NCI-H146 treated with DMSO at 0.1 percent for 48 hours (cell line): ENCODE results near the gene TSHR.
"Not testable (repeated sequence)": the region's sequence is repeated elsewhere in the genome, so short reads cannot be mapped to it uniquely, and the experiment has no call there.

Experiments
- DNase-seq: peaks from one replicate; lab custom pipeline; 2025; ENCODE audit not compliant: unreplicated experiment; lab: John Stamatoyannopoulos, UW

TSHR gene

GRCh38 chr14:80955416-80955941 lies at the start of gene TSHR:
TSS of gene TSHR (plus strand) at chr14:80955621. CDS start at chr14:80955681, 60 bp downstream.
- no peak for DNase-seq

GRCh38 chr14:80906336-80906735 lies 49.1 kb upstream of the TSHR start:
- no peak for DNase-seq

DNA sequence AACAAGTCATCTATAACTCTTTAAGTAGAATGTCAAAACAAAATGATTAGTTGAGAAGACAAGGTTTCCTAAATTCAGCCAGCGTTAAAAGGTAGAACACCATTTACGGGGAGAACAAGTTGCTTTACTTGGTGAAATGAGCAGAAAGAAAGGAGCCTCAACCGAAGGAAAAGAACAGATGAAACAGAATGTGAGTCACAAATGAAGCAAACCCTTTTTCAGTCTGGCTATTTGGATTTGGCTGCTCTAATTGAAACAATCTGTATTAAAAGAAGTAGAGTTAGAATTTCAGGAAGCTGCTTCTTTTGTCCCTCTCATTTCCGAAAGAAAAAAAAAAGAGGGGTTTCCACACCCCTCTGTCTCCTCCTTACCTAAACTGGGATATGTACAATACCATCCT lies 48.5 kb upstream of the TSHR start:
- no peak for DNase-seq

- DNase-seq = not testable (repeated sequence)
Observed at GRCh38 chr14:80912013-80912412, 43.4 kb upstream of the TSHR start.

DNA sequence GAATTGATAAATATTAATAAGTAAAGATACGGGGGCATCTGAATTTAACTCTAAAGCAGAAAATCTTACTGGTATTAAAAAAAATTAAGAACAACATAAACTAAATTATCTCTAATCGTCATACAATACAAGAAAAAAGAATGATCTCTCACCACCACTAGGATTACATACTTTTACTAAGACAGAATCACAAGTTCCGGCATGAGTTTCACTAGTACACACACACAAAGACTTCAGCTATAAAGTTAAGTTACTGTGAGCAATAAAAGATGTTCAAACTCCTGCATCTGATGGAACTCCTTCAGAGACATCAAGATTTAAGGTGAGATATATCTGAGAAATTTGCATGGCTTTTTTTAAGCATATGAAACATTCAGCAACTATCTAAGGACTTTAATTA lies 35.8 kb upstream of the TSHR start:
- DNase-seq = no peak

- no peak for DNase-seq
Observed at GRCh38 chr14:80923368-80923767, 32.1 kb upstream of the TSHR start.

GRCh38 chr14:80924365-80925103 lies 30.9 kb upstream of the TSHR start:
- DNase-seq = no peak

- no peak for DNase-seq
Observed at GRCh38 chr14:80926397-80927082, 28.9 kb upstream of the TSHR start.

DNA sequence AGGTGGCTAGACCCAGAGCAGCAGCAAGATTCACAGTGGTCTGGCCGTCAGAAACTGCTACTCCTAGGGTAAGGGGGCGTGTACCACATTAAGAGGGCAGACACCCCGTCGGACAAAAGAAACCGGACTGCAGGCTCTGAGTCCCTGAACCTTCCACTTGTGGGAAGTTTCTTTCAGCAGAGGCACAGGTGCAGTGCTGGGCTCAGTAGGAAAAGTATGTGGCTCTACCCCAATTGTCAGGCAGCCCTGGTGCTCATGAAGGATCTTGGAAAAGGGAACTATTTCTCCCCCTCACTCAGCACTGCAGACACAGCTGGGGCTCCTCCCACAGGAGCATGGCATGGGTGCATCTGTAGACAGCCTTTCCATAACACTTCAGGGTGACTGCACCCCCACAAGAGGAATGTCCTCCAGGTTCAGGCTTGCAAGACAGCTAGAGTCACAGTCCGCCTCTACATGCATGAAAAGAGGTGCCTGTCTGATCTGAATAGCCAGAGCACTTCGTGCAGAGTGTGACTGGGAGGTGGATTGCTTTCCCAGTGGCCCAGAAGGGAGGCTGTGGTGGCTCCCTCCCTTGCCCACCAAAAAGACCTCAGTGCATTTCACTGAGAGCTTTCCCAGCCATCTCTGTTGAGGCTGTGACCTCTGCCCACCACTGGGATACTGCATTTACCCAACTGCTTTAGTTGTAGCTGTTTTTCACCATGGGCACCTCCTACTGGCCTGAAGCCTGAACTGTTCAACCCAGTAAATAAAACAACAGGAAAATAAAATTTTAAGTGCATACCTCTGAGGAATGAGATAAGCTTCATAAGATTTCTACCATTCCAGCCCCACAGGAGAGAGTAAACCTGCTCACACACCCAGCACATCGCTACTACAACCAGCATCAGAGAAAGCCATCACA lies 28.1 kb upstream of the TSHR start:
- DNase-seq = no peak

- no peak for DNase-seq
Observed at GRCh38 chr14:80930095-80930494, 25.3 kb upstream of the TSHR start.

GRCh38 chr14:80930836-80931389 lies 24.5 kb upstream of the TSHR start:
- DNase-seq = no peak

DNA sequence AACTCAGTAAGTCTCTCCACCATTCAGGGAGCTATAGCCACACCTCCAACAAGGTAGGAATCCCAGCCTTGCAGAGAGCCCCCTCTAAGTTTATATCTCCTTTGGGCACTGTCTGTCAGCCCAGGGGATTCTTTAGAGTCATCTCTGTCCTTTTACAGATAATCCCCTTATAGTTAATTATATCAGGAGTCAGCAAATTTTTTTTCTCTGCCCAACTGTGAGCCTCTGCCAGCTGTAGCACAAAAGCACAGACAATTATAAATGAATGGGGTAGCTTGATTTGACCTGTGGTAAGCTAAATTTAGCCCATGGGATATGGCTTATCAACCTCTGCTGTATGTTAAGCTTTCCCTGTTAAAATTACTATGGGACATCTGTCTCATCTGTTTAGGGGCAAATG lies 22.1 kb upstream of the TSHR start:
- no peak for DNase-seq

DNA sequence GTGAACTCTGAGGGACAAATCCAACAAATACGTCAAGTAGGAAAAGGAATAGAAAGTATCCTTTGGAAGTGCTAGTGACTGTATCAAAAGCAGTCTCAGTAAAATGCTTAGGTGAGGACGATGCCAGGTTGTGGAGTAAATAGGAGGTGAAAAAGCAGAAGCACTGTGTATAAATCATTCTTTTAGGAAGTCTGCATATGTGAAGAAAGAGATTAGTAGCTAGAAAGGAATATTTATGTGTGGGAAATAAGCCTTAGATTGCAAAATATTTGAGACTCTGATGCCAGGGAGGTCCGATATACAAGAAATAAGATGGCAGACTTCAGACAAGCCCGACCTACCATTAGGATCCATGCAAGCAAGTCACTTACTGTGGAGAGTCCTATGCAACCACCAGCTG lies 21.7 kb upstream of the TSHR start:
- DNase-seq = no peak

GRCh38 chr14:80940146-80940545 lies 15.3 kb upstream of the TSHR start:
- DNase-seq = no peak

DNA sequence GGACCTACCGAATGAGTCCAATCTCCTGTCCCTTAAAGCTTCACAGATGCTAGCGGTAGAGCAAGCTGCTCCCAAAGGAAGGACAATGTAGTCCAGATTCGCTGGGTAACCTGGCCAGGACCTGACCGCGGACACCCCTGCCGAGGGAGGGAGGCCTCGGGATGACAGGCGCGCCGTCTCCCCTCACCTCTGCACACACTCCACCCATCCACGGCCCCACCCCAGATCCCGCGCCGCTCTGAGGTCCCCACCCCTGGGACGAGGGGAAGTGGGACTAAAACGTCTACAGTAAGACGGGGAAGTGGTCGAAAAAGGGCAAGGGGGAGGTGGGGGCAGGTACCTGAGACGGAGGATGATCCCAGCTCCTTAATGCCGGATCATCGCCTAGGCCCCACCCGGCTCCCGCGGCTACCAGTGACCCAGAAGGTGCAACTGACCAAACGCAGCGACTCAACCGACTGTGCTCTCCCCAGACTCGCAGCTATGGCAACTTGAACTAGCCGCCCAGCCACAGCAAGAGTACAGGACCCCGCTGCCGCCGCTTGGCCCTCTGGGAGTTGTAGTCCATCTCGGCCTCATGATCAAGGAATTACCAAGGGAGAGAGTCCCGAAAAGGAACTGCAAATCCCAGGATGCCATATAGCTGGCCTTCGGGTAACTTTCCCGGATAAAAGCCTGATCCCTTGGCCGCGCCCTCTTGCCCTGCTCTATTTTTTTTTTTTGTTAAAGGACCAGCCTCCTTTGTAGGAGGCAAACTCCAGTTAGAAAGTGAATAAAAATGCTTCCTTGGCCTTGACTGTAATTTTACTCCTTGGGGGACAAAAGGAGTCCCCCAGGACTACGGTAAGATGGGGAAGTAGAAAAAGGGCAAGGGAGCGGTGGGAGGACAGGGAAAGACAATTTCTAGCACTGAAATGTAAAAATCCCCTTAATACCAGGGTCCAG lies 13.9 kb upstream of the TSHR start, which contains the start of gene CEP128:
CEP128 (minus strand) TSS at position 498 of the 945 bp plus-strand sequence.
- DNase-seq = peak; percentile 89

GRCh38 chr14:80942191-80942600 lies 13.2 kb upstream of the TSHR start:
- DNase-seq = no peak

DNA sequence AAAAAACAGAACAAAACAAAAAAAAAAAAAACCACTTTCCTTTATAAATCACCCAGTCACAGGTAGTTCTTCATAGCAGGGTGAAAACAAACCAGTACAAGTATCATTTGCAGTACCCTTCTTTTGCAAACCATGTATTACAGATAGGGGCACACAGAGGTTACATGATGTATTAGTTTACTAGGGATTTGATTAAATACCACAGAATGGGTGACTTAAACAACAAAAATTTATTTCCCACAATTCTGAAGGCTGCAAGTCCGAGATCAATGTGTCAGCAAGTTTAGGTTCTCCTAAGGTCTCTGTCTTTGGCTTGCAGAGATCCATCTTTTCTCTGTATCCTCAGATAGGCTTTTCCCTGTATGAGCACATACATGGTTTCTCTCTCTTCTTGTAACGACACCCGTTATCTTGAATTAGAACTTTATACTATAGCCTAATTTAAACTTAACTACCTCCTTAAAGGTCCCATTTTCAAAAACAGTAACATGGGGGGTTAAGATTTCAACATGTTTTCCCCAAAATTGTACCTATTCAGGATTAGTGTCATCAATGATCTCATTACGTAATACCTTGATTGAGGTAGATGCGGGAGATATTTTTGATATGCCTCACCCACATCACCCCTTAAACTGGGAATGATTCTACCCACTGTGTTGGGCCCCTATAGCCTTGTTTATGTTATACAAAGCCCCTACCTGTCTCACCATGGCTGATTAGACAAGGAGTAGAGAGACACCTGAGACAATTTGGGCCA lies 10.4 kb upstream of the TSHR start:
- no peak for DNase-seq

DNA sequence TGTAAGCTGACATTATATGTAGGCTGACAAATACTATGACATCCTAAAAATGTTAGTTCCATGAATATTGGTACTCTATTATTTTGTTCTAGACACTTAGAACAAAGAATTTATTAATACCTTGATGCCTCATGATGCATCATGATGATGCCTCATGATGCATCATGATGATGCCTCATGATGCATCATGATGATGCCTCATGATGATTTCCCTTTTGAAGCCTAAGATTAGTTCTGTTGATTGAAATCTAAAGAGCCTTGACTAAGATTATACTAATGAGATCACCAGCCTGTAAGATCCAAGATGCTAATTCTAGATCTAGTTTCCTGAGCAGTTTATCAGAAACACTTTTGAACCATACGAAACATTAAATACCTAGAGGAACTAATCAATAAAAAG lies 9.2 kb upstream of the TSHR start:
- no peak for DNase-seq

DNA sequence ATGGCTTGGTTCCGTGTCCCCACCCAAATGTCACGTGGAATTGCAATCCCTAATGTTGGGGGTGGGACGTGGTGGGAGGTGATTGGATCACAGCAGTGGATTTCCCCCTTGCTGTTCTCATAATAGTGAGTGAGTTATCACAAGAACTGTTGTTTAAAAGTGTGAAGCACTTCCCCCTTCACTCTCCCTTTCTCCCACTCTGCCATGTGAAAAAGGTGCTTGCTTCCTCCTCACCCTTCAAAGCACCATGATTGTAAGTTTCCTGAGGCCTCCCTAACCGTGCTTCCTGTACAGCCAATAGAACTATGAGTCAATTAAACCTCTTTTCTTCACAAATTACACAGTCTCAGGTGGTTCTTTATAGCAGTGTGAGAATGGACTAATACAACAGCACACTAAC lies 8.6 kb upstream of the TSHR start:
- no peak for DNase-seq
